ENCODE results near the gene STOML1. TPM values are rescaled to one million over a fixed set of nuclear protein-coding genes. Genes with fewer than 3 reads are reported as not detected.
"Not testable (repeated sequence)": the region's sequence is repeated elsewhere in the genome, so short reads cannot be mapped to it uniquely, and the experiment has no call there.

Gene STOML1
- total RNA-seq, 1 experiment from 2014 or later: 14.6 TPM

DNA sequence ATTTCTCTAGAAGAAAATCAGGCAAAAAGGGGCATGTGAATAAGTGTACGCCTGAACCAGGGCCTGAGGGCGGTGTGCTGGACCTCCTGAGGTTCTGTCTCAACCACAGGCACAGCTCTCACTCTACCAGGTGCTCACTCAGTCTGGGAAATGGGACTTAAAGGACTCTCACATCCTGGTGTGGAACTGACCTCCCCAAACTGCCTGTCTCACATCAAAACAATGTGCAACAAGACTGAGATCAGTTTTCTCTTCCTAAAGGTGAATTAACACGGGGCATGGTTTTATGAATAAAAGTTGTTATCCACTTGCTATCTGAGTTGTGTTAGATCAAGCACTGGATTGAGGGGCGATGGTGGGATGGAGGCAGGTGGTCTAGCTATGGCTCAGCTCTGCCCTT, 4.8 kb downstream of the STOML1 start:
- DNase-seq (ENCODE audit: low spot score): no peak

GRCh38 chr15:73986776-73987056, 5.4 kb downstream of the STOML1 start:
- DNase-seq (ENCODE audit: low spot score): no peak

GRCh38 chr15:73986055-73986775, 5.9 kb downstream of the STOML1 start:
- no peak for DNase-seq (ENCODE audit: low spot score)

GRCh38 chr15:73985101-73985873, 6.8 kb downstream of the STOML1 start:
- peak; percentile 74 for DNase-seq (ENCODE audit: low spot score)

GRCh38 chr15:73984208-73984979, 7.7 kb downstream of the STOML1 start:
- no peak for DNase-seq (ENCODE audit: low spot score)

GRCh38 chr15:73983773-73984172, 8.3 kb downstream of the STOML1 start:
- DNase-seq (ENCODE audit: low spot score): no peak

- DNase-seq (ENCODE audit: low spot score): peak; percentile 89
Measured at GRCh38 chr15:73983211-73983727, 8.8 kb downstream of the STOML1 start.

- peak; percentile 94 for DNase-seq (ENCODE audit: low spot score)
Measured at GRCh38 chr15:73982222-73982962, 9.7 kb downstream of the STOML1 start.

GRCh38 chr15:73981761-73982221, 10.3 kb downstream of the STOML1 start:
- DNase-seq (ENCODE audit: low spot score): peak; percentile 62

- DNase-seq (ENCODE audit: low spot score): no peak
Measured at GRCh38 chr15:73979636-73980035, 12.5 kb downstream of the STOML1 start.

- DNase-seq (ENCODE audit: low spot score): no peak
Measured at GRCh38 chr15:73978896-73979295, 13.2 kb downstream of the STOML1 start.

DNA sequence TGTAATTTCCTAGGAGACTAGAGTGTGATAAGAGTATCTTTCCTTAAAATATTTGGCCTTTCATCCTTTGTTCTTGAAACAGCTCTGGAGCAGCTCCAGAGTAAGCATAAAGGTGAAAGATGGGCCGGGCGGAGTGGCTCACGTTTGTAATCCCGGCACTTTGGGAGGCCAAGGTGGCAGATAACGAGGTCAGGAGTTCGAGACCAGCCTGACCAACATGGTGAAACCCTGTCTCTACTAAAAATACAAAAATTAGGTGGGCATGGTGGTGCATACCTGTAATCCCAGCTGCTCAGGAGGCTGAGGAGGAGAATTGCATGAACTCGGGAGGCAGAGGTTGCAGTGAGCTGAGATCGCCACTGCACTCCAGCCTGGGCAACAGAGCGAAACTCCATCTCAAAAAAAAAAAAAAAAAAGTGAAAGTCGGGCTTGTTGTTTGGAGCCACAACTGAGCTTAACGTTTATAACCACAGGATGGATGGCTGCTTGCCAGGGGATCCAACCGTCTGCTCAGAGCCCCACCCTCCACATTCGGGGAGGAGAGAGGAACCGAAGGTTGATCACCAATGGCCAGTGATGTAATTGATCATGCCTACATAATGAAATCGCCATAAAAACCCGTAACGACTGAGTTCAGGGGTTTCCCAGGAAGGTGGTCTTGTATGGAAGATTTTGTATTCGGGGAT, 16.5 kb downstream of the STOML1 start:
- DNase-seq (ENCODE audit: low spot score): not testable (repeated sequence)

GRCh38 chr15:73973683-73974200, 18.4 kb downstream of the STOML1 start:
- DNase-seq (ENCODE audit: low spot score): not testable (repeated sequence)

- peak; percentile 76 for DNase-seq (ENCODE audit: low spot score)
Measured at GRCh38 chr15:73972984-73973682, 19.0 kb downstream of the STOML1 start.

- DNase-seq (ENCODE audit: low spot score): no peak
Measured at GRCh38 chr15:73969151-73969759, 22.8 kb downstream of the STOML1 start.

- DNase-seq (ENCODE audit: low spot score): no peak
Measured at GRCh38 chr15:73968461-73968860, 23.6 kb downstream of the STOML1 start.

GRCh38 chr15:73965758-73966113, 26.4 kb downstream of the STOML1 start:
- no peak for DNase-seq (ENCODE audit: low spot score)

- DNase-seq (ENCODE audit: low spot score): no peak
Measured at GRCh38 chr15:73965094-73965757, 26.9 kb downstream of the STOML1 start.

- peak; percentile 80 for DNase-seq (ENCODE audit: low spot score)
Measured at GRCh38 chr15:73964736-73965093, 27.4 kb downstream of the STOML1 start.

All from A172 (cell line).